Tibial artery (tissue), 4 donors: Measurements from ENCODE around the gene JMJD1C.

ENCODE experiments used
- DNase-seq, 2 donors: peaks; one replicate each; pipeline ENCODE4 v3.0.0-alpha.2; 2019
- H3K27ac ChIP-seq, 2 donors: fragments of 200-600 bp; sonication (generic) in 1 of 2; 1 replicate in 1 of 2; 2 replicates in 1 of 2; pipeline ENCODE4 v1.5.1; 2018 to 2019; ENCODE audit warnings: mild to moderate bottlenecking in 1 of 2
- H3K27me3 ChIP-seq, 2 donors: fragments of 200-600 bp; sonication (generic) in 1 of 2; one replicate each; pipeline versions ENCODE4 v1.5.1 to v1.6.0; 2016 to 2019
- H3K36me3 ChIP-seq, 3 donors: fragments of 200-600 bp; sonication (generic) in 2 of 3; one replicate each; pipeline ENCODE4 v1.5.1; 2016 to 2019; ENCODE audit warnings: mild to moderate bottlenecking in 2 of 3
- H3K4me1 ChIP-seq, 4 donors: fragments of 200-600 bp; sonication (generic) in 2 of 4; 1 replicate in 3 of 4; 2 replicates in 1 of 4; pipeline ENCODE4 v1.5.1; 2016 to 2019
- H3K4me3 ChIP-seq, 2 donors: fragments of 200-600 bp; sonication (generic) in 1 of 2; 1 replicate in 1 of 2; 2 replicates in 1 of 2; pipeline ENCODE4 v1.5.1; 2018 to 2019; ENCODE audit warnings: mild to moderate bottlenecking in 2 of 2
- H3K9me3 ChIP-seq, 3 donors: fragments of 200-600 bp; sonication (generic) in 1 of 3; one replicate each; pipeline ENCODE4 v1.5.1; 2016 to 2019
- CTCF ChIP-seq, 2 experiments: fragments of 200-600 bp in 1 of 2; fragments of 450-650 bp in 1 of 2; IDR thresholded peaks; one replicate each; pipeline ENCODE4 v1.5.1; 2017 to 2019; ENCODE audit warnings: antibody characterized with exemption in 2 of 2, mild to moderate bottlenecking in 1 of 2, moderate library complexity in 1 of 2
- intact Hi-C: fragments of 100-400 bp; cut with DNase I; formaldehyde crosslinking; loops from one replicate; pipeline ENCODE4 v1.15.0; 2023; ENCODE audit warnings: low total_unique reads

The JMJD1C gene

GRCh38 chr10:63221950-63222349 lies 243.8 kb downstream of the JMJD1C start:
- Histone ChIP-seq H3K4me3 (no peak overlapping the region), H3K36me3 (no peaks in the 10 kb centered on the region), H3K9me3 (no peaks in the 10 kb centered on the region), H3K27me3 (no peaks in the 10 kb centered on the region), H3K4me1 (peaks cover 0 to 16% (median 0%) of the 10 kb centered on the region in 4 donors), H3K27ac (no peak overlapping the region)
- DNase-seq, result no peak
- TF ChIP-seq CTCF (IDR thresholded peaks at IDR 0.05), result no peak
- intact Hi-C loops, result no loop called here

GRCh38 chr10:63219749-63220148 lies 246.0 kb downstream of the JMJD1C start:
- H3K36me3 ChIP-seq, result no peaks in the 10 kb centered on the region
- H3K27me3 ChIP-seq, result no peaks in the 10 kb centered on the region
- H3K9me3 ChIP-seq, result no peaks in the 10 kb centered on the region
- no peak overlapping the region for H3K27ac ChIP-seq
- no peak overlapping the region for H3K4me3 ChIP-seq
- DNase-seq, result no peak
- TF ChIP-seq CTCF (IDR thresholded peaks at IDR 0.05), result no peak
- intact Hi-C loops, result loop anchor here (5.0 to 10.0 kb wide), 3 partner anchors 245 to 503 kb away; partner anchors contain the start of gene JMJD1C
- peaks cover 0 to 20% (median 0%) of the 10 kb centered on the region in 4 donors for H3K4me1 ChIP-seq

- Histone ChIP-seq H3K4me3 (no peak overlapping the region), H3K27ac (no peak overlapping the region), H3K9me3 (no peaks in the 10 kb centered on the region), H3K27me3 (no peaks in the 10 kb centered on the region), H3K36me3 (peaks cover 0 to 13% (median 12%) of the 10 kb centered on the region in 3 donors), H3K4me1 (peaks cover 0 to 16% (median 0%) of the 10 kb centered on the region in 4 donors)
- peak; percentile 67 to 77 for TF ChIP-seq CTCF (IDR thresholded peaks at IDR 0.05)
- intact Hi-C loops, result loop anchor here (5.0 to 10.0 kb wide), 3 partner anchors 248 to 505 kb away; partner anchors contain the start of gene JMJD1C
- DNase-seq, result no peak
Measured at GRCh38 chr10:63217120-63217605, 248.6 kb downstream of the JMJD1C start.

- no peak for TF ChIP-seq CTCF (IDR thresholded peaks at IDR 0.05)
- Histone ChIP-seq H3K36me3 (peaks cover 0 to 16% (median 13%) of the 10 kb centered on the region in 3 donors), H3K4me1 (peaks cover 0 to 28% (median 3%) of the 10 kb centered on the region in 4 donors), H3K27me3 (no peaks in the 10 kb centered on the region), H3K27ac (peak overlapping the region in 1 of 2 donors; percentile 24), H3K9me3 (no peaks in the 10 kb centered on the region), H3K4me3 (no peak overlapping the region)
- intact Hi-C loops, result loop anchor here (10.0 kb wide), 1 partner anchor 250 kb away; the partner anchor contains the start of gene JMJD1C
- no peak for DNase-seq
Measured at GRCh38 chr10:63214571-63214970, 251.2 kb downstream of the JMJD1C start.

- intact Hi-C loops, result loop anchor here (10.0 kb wide), 1 partner anchor 251 kb away; the partner anchor contains the start of gene JMJD1C
Measured at GRCh38 chr10:63213489-63213888, 252.3 kb downstream of the JMJD1C start.

More at GRCh38 chr10:63213489-63213888, 252.3 kb downstream of the JMJD1C start:
- no peak for DNase-seq
- H3K9me3 ChIP-seq, result no peaks in the 10 kb centered on the region
- no peak for TF ChIP-seq CTCF (IDR thresholded peaks at IDR 0.05)
- H3K4me3 ChIP-seq, result no peak overlapping the region
- peak overlapping the region in 1 of 2 donors; percentile 3 for H3K27ac ChIP-seq
- peaks cover 0 to 16% (median 13%) of the 10 kb centered on the region in 3 donors for H3K36me3 ChIP-seq
- peaks cover 0 to 37% (median 4%) of the 10 kb centered on the region in 4 donors for H3K4me1 ChIP-seq
- no peaks in the 10 kb centered on the region for H3K27me3 ChIP-seq
